Left renal pelvis (tissue), 4 donors: ENCODE results near the gene E2F8. TPM values are rescaled to one million over a fixed set of nuclear protein-coding genes. Genes with fewer than 3 reads are reported as not detected.

ENCODE experiments used
- DNase-seq, 4 donors: peaks; one replicate each; pipeline ENCODE4 v3.0.0-alpha.2; 2013; ENCODE audit warnings: low read depth in 4 of 4, low spot score in 3 of 4
- polyA plus RNA-seq, 4 donors: library from polyadenylated mRNA; unstranded; fragments of 120-200 nt; gene quantifications; one replicate each; pipeline ENCODE4 v1.2.1, GENCODE V29; 2013; ENCODE audit not compliant: insufficient read length in 4 of 4

E2F8 gene
- polyA plus RNA-seq, 4 donors: 5.7 to 8.9 (median 8.5) TPM

DNA sequence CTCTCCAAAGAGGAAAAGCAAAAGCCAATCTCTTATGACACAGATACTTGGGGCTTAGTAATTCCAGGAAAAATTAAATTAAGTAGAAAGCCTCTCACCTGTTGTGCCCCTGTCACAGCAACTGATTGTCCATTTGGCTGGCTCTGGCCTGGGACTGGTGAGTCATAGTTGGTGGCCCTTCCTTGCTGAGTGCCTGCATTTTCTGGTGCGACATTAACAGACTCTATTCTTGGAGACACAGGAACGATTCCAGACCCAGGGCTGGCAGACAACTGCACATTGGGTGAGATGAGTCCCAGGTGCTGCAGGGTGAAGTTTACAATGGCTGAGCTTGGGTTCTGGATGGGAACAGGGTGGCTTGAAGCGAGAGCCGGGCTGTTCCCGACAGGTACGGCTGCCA lies 15.6 kb downstream of the E2F8 start:
- DNase-seq: no peak

GRCh38 chr11:19220903-19221724 lies 19.6 kb downstream of the E2F8 start:
- no peak for DNase-seq

GRCh38 chr11:19218786-19219460 lies 21.8 kb downstream of the E2F8 start:
- no peak for DNase-seq

DNA sequence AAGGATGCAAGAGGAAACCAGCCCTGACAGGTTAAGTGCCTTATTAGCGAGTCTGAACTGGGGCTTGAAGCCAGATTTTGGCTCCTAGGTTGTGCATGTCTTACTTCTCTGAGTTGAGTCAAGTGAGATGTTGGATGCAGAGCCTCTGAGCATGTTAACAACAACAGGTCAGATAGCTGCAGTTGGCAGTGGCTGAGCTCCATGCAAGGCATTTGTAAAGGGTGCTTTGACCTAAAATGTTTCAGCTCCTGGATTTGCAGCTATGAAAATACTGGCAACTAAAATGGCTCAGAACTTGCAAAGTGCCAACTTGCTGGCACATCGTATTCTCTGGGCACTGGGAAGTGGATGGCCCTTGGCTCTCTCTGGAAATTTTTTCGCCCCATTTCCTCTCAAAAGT lies 22.5 kb downstream of the E2F8 start:
- no peak for DNase-seq

GRCh38 chr11:19216709-19217374 lies 23.9 kb downstream of the E2F8 start:
- no peak for DNase-seq

DNA sequence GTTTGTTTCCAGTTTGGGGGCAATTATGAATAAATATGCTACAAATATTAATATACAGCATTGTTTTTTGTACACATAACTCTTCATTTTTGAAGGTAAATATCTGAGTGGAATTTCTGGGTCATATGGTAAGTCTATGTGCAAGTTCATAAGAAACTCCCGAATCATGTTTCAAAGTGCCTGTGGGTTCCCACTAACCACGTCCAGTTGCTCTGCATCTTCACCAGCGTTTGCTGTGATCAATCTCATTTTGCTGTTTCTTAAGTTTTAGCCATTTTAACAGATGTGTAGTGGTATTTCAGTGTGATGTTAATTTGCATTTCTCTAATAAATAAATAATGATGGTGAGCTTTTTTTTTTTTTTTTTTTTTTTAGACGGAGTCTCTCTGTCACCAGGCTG lies 24.7 kb downstream of the E2F8 start:
- DNase-seq: no peak

- DNase-seq: no peak
Measured at GRCh38 chr11:19209617-19210370, 31.0 kb downstream of the E2F8 start.

GRCh38 chr11:19208959-19209546 lies 31.7 kb downstream of the E2F8 start:
- no peak for DNase-seq

- DNase-seq: no peak
Measured at GRCh38 chr11:19208181-19208580, 32.6 kb downstream of the E2F8 start.

DNA sequence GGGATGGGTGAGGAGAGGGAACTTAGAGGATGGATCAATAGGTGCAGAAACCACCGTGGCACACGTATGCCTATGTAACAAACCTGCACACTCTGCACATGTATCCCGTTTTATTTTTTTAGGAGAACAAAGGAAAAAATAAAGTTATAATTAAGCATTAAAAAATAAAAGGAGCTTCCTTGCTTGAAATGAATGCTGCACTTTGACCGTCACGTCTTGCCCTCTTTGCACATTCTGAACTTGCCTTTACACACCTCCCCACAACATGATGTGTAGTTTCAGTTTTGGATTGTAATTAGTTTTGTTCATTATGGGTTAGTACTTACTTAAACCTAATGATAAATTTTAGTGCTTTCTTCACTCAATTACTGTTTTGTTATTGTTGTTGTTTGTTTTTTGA lies 35.9 kb downstream of the E2F8 start:
- DNase-seq: no peak

DNA sequence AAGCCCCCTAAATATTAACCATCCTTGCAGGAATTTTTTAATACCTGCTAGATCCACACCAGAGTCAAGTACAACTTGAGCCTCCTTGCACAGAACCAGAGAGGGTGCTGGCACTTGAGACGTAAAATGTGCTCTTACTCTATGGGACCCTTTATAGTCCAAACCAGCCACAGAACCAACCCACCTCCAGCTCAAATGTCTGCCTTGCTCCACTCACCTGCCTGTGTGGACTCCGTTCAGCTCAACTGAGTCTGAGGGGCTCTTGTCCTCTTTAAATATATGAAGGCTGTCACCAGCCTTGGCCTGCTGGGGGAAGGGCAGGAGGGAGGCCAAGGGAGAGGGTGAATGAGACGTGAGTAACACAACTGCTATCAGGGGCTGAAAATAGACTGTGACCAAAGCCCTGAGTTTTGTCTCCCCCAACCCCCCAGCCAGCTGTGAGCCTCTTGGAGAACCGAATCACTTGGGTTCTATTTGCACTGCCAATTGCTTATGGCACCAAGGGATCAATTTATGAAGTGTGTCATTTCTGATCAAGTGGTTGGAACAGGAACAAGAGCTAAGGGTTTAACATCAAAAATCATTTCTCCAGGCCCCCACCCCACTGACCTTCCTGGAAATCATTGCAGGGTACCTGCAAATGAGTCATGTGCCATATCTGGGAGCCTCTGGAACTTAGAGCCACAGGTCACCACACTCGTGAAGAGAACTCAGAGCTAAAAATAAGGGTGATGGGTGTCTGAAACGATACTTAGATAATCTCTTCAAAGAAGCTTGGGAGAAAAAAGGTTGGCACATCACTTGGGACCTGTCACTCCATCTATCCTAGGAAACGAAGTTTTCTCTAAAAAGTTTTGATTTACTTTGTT lies 38.8 kb downstream of the E2F8 start, which contains the start of gene CSRP3:
TSS of gene CSRP3 (minus strand) at position 247 of the 869 bp plus-strand sequence. CDS start 9,535 bp downstream, outside the sequence.
- DNase-seq: no peak

DNA sequence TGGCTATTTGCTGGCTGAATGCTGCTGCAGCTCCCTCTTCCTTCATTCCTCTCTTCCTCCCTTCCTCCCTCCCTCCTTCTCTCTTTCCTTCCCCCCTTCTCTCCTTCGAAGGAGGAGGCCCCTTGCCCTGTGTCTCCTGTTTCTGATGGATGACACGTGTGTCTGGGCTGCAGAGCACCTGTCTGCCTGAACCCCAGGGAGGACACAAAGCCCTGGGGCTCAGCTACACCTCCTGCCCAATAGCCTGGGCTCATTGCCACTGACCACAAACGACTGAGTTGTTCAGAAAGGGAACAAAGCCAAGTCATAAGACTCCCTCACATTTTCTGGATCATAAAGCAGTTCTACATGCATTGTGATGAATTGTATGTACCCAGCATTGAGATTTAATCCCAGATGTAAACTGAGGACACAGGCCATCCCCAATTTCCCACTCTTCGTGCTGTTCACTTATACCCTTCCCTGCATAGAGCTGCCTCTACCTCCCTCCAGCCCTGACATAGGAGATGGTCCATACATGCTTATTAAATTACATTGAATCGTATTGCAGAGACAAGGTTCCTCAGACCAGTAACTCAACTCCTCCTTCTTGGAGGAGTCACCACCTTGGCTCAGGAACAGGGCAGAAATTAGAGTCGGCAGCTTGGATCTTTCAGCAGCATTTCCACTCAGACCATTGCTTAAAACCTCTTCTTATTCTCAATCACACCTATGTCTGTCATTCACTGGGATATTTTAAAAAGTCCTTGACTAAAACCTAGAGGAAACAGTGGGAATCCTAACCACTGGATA lies 40.1 kb downstream of the E2F8 start:
- DNase-seq: no peak

DNA sequence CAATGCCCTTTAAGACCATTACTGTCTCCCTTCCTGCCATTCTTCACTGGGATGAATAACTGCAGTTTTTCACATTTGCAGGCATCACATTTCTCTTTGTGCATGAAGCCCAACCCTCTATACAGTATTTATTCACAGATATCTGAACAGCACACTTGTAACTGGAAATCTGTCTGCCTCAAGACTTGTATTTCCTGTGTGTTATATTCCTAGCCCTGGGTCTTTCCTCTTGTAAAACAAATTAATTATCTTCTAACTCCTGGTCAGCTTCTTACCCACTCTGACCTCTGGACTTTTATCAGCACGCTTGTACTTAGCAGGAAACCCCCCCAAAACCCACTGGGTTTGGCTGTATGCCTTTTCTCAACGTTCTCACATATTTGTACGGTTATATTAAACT lies 41.0 kb downstream of the E2F8 start:
- peak in 1 of 4 donors; percentile 6 for DNase-seq

DNA sequence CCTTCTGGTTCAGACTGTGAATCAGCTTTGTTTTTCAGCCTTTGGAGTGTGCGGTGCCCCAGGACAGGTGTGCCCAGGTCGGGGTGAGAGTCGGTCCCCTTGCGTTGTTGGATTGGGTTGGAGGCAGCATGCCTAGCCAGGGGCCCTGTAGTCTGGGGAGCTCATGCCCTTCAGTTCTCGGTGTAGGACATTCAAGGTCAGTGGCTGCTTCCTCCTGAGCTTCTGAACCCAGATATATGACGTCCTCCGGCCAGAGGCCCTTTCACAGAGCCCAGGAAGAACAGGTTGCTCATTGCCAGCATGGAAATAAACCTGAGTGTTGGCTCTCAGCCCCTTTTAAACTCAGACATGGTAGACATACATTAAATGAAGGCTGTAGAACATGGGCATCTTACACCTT lies 41.7 kb downstream of the E2F8 start:
- no peak for DNase-seq

DNA sequence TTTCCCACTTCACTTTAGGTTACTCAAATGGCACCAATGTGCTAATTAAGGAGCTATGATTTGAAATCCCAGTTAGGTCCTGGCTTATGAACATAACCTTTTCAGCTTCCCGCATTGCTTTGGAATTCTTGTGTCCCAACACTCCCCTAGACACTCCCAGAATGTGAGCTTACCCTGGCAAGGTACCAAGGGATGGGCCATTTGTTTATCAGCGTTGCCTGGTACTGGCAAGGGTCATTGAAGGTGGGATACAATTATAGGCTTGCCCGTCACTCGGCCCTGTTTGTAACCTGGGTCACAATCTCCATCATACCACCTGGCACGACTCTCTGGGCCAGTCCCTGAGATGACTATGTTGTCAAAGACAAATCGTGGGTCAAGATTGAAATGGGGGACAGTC lies 44.3 kb downstream of the E2F8 start:
- DNase-seq: no peak

DNA sequence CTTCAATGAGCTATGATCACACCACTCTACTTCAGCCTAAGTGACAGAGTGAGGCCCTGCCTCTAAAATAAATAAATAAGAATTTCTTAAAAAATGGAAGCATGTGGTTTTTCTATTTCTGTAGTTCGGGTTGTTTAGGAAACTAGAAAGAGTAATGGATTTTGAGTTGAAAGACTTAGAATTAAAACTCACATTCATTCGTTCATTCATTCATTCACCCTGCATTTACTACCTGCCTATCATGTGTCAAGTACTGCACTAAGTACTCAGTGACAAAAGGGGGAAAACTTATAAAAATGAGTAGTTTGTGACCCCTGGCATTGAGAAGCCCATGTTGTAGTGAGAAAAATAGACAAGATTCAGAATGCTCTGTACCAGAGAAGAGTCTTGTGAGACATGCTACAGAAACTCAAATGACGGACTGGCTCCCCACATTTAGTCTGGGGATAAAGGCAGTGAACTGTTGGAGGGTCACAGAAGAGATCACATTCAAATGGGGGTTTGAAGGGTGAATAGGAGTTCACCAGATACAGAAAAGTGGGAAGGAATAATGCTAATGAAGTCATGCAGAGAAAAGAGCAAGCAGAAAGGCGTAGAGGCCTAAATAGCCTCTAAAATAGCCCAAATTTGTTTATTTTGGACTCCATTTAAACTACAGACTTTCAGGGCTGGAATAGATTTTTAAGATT lies 46.0 kb downstream of the E2F8 start:
- DNase-seq: no peak

- no peak for DNase-seq
Measured at GRCh38 chr11:19193916-19194315, 46.8 kb downstream of the E2F8 start.

DNA sequence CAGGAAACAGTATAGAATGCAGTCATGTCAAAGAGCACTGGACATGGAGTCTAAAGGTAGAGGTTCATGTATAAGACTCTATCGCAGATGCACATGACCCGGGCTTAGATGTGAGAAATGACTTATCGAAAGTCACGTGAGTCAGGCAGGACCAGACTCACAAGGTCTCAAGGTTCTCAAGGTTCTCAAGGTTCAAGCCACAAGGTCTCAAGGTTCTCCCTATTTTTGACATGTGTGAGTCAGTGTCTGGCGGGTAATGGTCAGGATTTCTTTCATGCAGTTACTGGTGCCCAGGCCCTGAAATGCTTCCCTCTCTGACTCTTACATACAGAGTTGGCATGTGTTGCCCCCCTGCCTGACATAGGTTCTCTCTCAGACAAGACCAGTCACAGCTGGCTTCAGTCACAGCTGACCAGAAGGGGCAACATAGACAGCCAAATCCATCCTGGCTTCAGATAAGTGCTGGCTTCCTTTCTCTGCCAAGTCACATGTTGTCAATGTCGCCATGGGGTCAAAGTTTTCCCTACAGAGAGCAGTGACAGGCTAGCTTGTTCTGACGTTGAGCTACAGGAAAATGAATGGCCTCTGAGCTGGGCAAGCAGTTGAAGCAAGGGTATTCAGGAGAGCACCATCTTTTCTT lies 49.1 kb downstream of the E2F8 start:
- no peak for DNase-seq
